Lower lobe of right lung (tissue), 2 donors: Measurements from ENCODE around the gene UGT1A10. TPM values are rescaled to one million over a fixed set of nuclear protein-coding genes. Genes with fewer than 3 reads are reported as not detected.
"Not testable (repeated sequence)": the region's sequence is repeated elsewhere in the genome, so short reads cannot be mapped to it uniquely, and the experiment has no call there.

Experiments used
- ATAC-seq, 2 donors: fragments of 200-7000 bp; cut with Tn5 transposase; one replicate each; pipeline ENCODE4 v1.9.1; 2020 to 2022; ENCODE audit warnings: mild to moderate bottlenecking in 2 of 2, moderate library complexity in 2 of 2
- DNase-seq: peaks from one replicate; pipeline ENCODE4 v3.0.0-alpha.2; 2020
- H3K27ac ChIP-seq: fragments of 200-600 bp; one replicate; pipeline ENCODE4 v1.8.0; 2022
- H3K27me3 ChIP-seq: fragments of 200-600 bp; one replicate; pipeline ENCODE4 v1.8.0; 2022; ENCODE audit warnings: low read depth
- H3K36me3 ChIP-seq: fragments of 200-600 bp; one replicate; pipeline ENCODE4 v1.8.0; 2022; ENCODE audit warnings: mild to moderate bottlenecking
- H3K4me1 ChIP-seq: fragments of 200-600 bp; one replicate; pipeline ENCODE4 v1.8.0; 2022
- H3K4me3 ChIP-seq: fragments of 200-600 bp; one replicate; pipeline ENCODE4 v1.8.0; 2022; ENCODE audit warnings: mild to moderate bottlenecking
- H3K9me3 ChIP-seq: fragments of 200-600 bp; one replicate; pipeline ENCODE4 v1.8.0; 2022
- intact Hi-C: fragments of 100-400 bp; cut with DNase I; formaldehyde crosslinking; loops from one replicate; pipeline ENCODE4 v1.11.0; 2022
- long read RNA-seq: library from polyadenylated mRNA; unstranded; transcript quantifications from one replicate; pipeline ENCODE4 v2.0.0, GENCODE V29; 2021
- total RNA-seq: library from RNA; stranded (reverse); fragmentation: NEBNext Ultra II Directional; extraction: Animal tissue kit (Norgen Biotek cat#: 25700); gene quantifications from one replicate; pipeline ENCODE4 v1.2.1, GENCODE V29; 2021
- TF ChIP-seq, protein P1 (sequence below): fragments of 200-600 bp; IDR thresholded peaks from one replicate; pipeline ENCODE4 v1.8.0; 2022; ENCODE audit warnings: antibody characterized with exemption, mild to moderate bottlenecking
- donor health status: DM: no; HTN: yes; CAD: no; lungs with severe emphysema.

UGT1A10 gene
- total RNA-seq: not detected
- long read RNA-seq: 0 reads

DNA sequence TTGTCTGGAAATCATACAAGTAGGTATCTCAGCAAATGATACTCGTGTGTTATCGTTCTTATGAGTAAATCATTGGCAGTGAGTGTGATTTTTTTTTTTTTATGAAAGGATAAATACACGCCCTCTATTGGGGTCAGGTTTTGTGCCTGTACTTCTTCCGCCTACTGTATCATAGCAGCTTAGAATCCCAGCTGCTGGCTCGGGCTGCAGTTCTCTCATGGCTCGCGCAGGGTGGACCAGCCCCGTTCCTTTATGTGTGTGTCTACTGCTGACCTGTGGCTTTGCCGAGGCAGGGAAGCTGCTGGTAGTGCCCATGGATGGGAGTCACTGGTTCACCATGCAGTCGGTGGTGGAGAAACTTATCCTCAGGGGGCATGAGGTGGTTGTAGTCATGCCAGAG is at the start of gene UGT1A10:
Gene UGT1A10, plus strand, starts transcription at position 143 of the 400 bp plus-strand sequence. Its CDS starts 75 bp downstream, at position 218.
- intact Hi-C loops, H3K4me1 ChIP-seq, ATAC-seq, H3K4me3 ChIP-seq, H3K27ac ChIP-seq, DNase-seq, H3K36me3 ChIP-seq, H3K27me3 ChIP-seq, H3K9me3 ChIP-seq: not testable (repeated sequence)

DNA sequence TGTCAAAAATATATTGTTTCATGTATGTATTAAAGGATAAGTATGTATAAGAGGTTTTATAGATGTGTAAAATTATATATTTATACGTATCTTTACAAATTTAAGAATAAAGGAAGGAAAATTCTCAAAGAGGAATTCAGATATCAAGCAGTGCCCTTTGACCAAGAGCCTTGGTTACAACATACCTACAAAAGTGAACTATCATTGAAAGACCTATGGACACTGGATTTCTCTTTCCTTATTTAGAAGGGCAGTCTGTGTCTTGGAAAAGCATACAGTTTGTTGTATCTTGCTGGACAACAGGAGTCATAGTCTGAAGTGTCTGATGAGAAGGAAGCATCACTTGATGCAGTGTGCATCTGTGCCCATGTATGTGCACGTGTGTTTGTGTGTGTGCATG is 47.8 kb upstream of the UGT1A10 start:
- no peak overlapping the region for H3K4me3 ChIP-seq
- H3K4me1 ChIP-seq: no peaks in the 10 kb centered on the region
- intact Hi-C loops: no loop called here
- TF ChIP-seq, protein P1, sequence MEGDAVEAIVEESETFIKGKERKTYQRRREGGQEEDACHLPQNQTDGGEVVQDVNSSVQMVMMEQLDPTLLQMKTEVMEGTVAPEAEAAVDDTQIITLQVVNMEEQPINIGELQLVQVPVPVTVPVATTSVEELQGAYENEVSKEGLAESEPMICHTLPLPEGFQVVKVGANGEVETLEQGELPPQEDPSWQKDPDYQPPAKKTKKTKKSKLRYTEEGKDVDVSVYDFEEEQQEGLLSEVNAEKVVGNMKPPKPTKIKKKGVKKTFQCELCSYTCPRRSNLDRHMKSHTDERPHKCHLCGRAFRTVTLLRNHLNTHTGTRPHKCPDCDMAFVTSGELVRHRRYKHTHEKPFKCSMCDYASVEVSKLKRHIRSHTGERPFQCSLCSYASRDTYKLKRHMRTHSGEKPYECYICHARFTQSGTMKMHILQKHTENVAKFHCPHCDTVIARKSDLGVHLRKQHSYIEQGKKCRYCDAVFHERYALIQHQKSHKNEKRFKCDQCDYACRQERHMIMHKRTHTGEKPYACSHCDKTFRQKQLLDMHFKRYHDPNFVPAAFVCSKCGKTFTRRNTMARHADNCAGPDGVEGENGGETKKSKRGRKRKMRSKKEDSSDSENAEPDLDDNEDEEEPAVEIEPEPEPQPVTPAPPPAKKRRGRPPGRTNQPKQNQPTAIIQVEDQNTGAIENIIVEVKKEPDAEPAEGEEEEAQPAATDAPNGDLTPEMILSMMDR: no peak
- H3K36me3 ChIP-seq: no peaks in the 10 kb centered on the region
- ATAC-seq (no peak), DNase-seq (no peak)
- H3K27ac ChIP-seq: no peak overlapping the region
- peaks cover 3% of the 10 kb centered on the region for H3K27me3 ChIP-seq
- H3K9me3 ChIP-seq: no peaks in the 10 kb centered on the region

DNA sequence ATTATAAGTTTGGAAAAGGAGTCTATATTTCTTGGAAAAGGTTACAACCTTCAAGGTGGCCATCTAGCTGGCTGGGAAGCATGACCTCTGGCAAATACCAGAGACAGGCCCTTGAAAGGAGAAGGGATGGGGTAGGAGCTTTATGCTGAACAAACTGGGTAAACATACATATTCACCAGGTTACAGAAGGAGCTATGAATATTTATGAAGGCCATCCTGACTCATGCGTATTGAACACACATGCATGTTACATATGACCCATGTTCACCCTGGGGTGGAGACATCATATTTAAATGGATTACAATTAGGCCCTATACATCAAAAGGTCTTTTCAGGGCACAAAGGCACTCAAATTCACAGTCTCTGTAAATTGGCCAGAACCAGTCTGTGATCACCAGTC is 43.5 kb upstream of the UGT1A10 start:
- H3K27me3 ChIP-seq, H3K4me3 ChIP-seq, H3K9me3 ChIP-seq, intact Hi-C loops, H3K27ac ChIP-seq, ATAC-seq, H3K36me3 ChIP-seq, DNase-seq, H3K4me1 ChIP-seq: not testable (repeated sequence)

DNA sequence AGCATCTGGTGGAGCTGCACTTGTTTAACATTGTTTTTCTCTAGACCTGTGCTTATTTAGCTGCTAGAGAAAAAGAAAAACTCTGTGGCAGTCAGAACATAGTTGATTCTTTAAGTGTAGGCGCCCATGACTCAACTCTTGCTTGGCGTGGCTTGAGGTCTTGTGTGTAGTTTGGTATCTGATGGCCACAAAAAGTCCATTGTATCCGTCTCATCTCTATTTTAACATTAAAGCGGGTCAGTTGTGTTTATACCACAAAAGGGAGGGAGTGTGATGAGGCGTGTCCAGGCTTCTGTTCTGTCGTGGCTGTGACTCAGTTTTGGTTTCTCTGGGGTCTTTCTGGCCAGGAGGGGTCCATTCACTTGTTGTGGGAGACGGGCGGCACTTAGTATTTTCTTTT is 43.0 kb upstream of the UGT1A10 start:
- no peaks in the 10 kb centered on the region for H3K4me1 ChIP-seq
- H3K27ac ChIP-seq: no peak overlapping the region
- no peak overlapping the region for H3K4me3 ChIP-seq
- intact Hi-C loops: no loop called here
- no peak for ATAC-seq
- H3K9me3 ChIP-seq: no peaks in the 10 kb centered on the region
- TF ChIP-seq, protein P1: no peak
- no peak for DNase-seq
- no peaks in the 10 kb centered on the region for H3K27me3 ChIP-seq
- H3K36me3 ChIP-seq: no peaks in the 10 kb centered on the region

DNA sequence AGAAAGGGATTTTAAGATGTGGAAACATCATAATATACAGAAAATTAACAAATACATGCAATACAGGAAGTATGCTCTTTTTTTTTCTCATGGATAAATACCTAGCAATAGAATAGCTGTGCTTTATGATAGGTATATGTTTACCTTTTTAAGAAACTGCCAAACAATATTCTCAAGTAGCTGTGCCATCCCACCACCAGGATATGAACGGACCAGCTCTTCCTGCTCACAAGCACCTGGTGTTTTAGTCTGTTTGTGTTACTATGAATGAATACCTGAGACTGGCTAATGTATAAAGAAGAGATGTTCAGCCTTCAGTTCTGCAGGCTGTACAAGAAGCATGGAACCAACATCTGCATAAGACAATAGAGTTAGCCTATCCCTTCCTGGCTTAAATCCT is 38.7 kb upstream of the UGT1A10 start:
- H3K27ac ChIP-seq: no peak overlapping the region
- no peak overlapping the region for H3K4me3 ChIP-seq
- H3K27me3 ChIP-seq: no peaks in the 10 kb centered on the region
- H3K9me3 ChIP-seq: no peaks in the 10 kb centered on the region
- ATAC-seq: no peak
- DNase-seq: no peak
- intact Hi-C loops: no loop called here
- TF ChIP-seq, protein P1: no peak
- H3K4me1 ChIP-seq: no peaks in the 10 kb centered on the region
- no peaks in the 10 kb centered on the region for H3K36me3 ChIP-seq

DNA sequence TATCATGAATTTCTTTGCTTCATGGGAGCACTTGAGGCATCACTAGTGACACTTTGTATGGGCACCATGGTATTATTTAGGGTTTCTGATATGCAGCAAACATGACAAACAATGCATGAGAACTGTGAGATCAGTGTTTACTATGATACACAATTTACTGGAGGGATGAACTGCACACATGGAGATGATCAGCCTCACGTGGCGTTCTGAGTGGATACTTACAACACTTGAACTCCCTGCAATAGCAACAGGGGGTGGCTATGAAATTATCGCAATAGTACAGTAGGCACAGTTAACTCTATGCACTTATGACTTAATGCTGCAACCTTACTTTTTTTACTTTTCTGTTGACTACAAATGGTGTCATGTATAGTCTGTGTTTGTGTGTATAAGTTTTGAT is 37.3 kb upstream of the UGT1A10 start:
- Histone ChIP-seq H3K4me3 (no peak overlapping the region), H3K9me3 (no peaks in the 10 kb centered on the region), H3K4me1 (no peaks in the 10 kb centered on the region), H3K36me3 (no peaks in the 10 kb centered on the region), H3K27me3 (no peaks in the 10 kb centered on the region), H3K27ac (no peak overlapping the region)
- no peak for DNase-seq
- intact Hi-C loops: no loop called here
- TF ChIP-seq, protein P1: no peak
- ATAC-seq: no peak

DNA sequence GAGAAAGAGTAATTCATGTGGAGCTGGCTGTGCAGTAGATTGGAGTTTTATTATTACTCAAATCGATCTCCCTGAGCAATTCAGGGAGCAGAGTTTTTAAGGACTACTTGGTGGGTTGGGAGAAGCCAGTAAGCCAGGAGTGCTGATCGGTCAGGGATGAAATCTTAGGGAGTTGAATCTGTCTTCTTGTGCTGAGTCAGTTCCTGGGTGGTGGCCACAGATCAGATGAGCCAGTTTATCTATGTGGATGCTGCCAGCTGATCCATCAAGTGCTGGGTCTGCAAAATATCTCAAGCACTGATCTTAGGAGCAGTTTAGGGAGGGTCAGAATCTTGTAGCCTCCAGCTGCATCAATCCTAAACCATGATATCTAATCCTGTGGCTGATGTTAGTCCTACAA is 35.9 kb upstream of the UGT1A10 start:
- DNase-seq: no peak
- Histone ChIP-seq H3K4me3 (no peak overlapping the region), H3K9me3 (no peaks in the 10 kb centered on the region), H3K27me3 (no peaks in the 10 kb centered on the region), H3K27ac (no peak overlapping the region), H3K4me1 (no peaks in the 10 kb centered on the region), H3K36me3 (no peaks in the 10 kb centered on the region)
- intact Hi-C loops: no loop called here
- no peak for ATAC-seq
- TF ChIP-seq, protein P1: no peak
